Heart left ventricle (tissue), 16 donors: ENCODE data around the gene ERN1. TPM values are rescaled to one million over a fixed set of nuclear protein-coding genes. Genes with fewer than 3 reads are reported as not detected.

Source experiments
- ATAC-seq, 4 donors: fragments of 200-7000 bp; cut with Tn5 transposase; one replicate each; pipeline ENCODE4 v1.9.1; 2020 to 2022; ENCODE audit warnings: moderate library complexity in 4 of 4, mild to moderate bottlenecking in 3 of 4, moderate number of reproducible peaks in 1 of 4
- DNase-seq, 5 donors: peaks; one replicate each; pipeline ENCODE4 v3.0.0-alpha.2; 2020
- H3K27ac ChIP-seq, 12 donors: fragments of 200-600 bp; sonication (generic) in 4 of 12; one replicate each; pipeline versions ENCODE4 v1.5.0 to v1.8.0; 2016 to 2022; ENCODE audit warnings: mild to moderate bottlenecking in 2 of 12
- H3K27me3 ChIP-seq, 9 donors: fragments of 200-600 bp; sonication (generic) in 2 of 9; one replicate each; pipeline versions ENCODE4 v1.5.1 to v1.8.0; 2016 to 2022; ENCODE audit warnings: mild to moderate bottlenecking in 3 of 9
- H3K36me3 ChIP-seq, 9 donors: fragments of 200-600 bp; sonication (generic) in 2 of 9; one replicate each; pipeline versions ENCODE4 v1.5.0 to v1.8.0; 2018 to 2022; ENCODE audit warnings: mild to moderate bottlenecking in 2 of 9
- H3K4me1 ChIP-seq, 12 donors: fragments of 200-600 bp; sonication (generic) in 4 of 12; one replicate each; pipeline versions ENCODE4 v1.5.0 to v1.8.0; 2016 to 2022; ENCODE audit warnings: mild to moderate bottlenecking in 3 of 12
- H3K4me3 ChIP-seq, 12 donors: fragments of 200-600 bp; sonication (generic) in 4 of 12; one replicate each; pipeline versions ENCODE4 v1.5.0 to v1.8.0; 2017 to 2022; ENCODE audit warnings: mild to moderate bottlenecking in 9 of 12, moderate library complexity in 4 of 12
- H3K9me3 ChIP-seq, 12 donors: fragments of 200-600 bp; sonication (generic) in 4 of 12; one replicate each; pipeline versions ENCODE4 v1.5.0 to v1.8.0; 2016 to 2022; ENCODE audit warnings: mild to moderate bottlenecking in 1 of 12
- POLR2A ChIP-seq, 2 donors: fragments of 450-650 bp; IDR thresholded peaks; one replicate each; pipeline ENCODE4 v1.6.1; 2017; ENCODE audit warnings: antibody characterized with exemption in 2 of 2, mild to moderate bottlenecking in 2 of 2, moderate library complexity in 2 of 2
- WGBS, 4 donors: extraction: QIAGEN DNeasy Blood & Tissue Kit in 2 of 4; methylation state at CpG; one replicate each; pipeline versions ENCODE4 v1.1.5 to v1.1.7; 2013 to 2018; 5-methylcytosine and 5-hydroxymethylcytosine counted together
- intact Hi-C, 10 donors: fragments of 100-400 bp; cut with DNase I; formaldehyde crosslinking; loops; one replicate each; pipeline versions ENCODE4 v1.11.1 to v1.14.2; 2022
- polyA plus RNA-seq, 2 donors: library from polyadenylated mRNA; stranded (reverse); fragments of 200-250 nt; gene quantifications; one replicate each; pipeline ENCODE4 v1.2.3, GENCODE V29; 2013
- total RNA-seq, 9 donors: library from RNA; depleted of rRNA in 2 of 9; stranded (reverse); fragments of >200 nt in 2 of 9; fragmentation: NEBNext Ultra II Directional in 3 of 9; extraction: Animal tissue kit (Norgen Biotek cat#: 25700) in 3 of 9; gene quantifications; one replicate each; pipeline versions ENCODE4 v1.1.0 to v1.2.4, GENCODE V29; 2016 to 2023
- TF ChIP-seq, protein P1 (sequence below), 12 donors: fragments of 200-600 bp; sonication (generic) in 4 of 12; IDR thresholded peaks; one replicate each; pipeline versions ENCODE4 v1.5.0 to v1.8.0; 2018 to 2022; ENCODE audit warnings: antibody characterized with exemption in 12 of 12, mild to moderate bottlenecking in 5 of 12
- donor health status: ischemic (EF 13 %, LVEDD 7.1; RV severe dilation, severe dysfunction).
- donor health status: healthy with polysubstance abuse.
- donor health status: DM: no; HTN: yes; CAD: no.
- donor health status: DM: no; HTN: no; CAD: no.
- donor health status: ischemic (EF 25% LVEDD 6.9; RV normal size, moderate dysfunction).
- donor health status: ischemic (EF 25% LVEDD 5.7; RV mildly dilated, moderate dysfunction).
- donor health status: healthy.
- donor health status: DM: yes; HTN: yes; CAD: no.
- donor health status: ischemic (EF 35%, LVEDD 5.7; RV mildly dilated, moderate dysfunction).
- donor health status: nonischemic (EF 11% LVEDD 7.7; RV severe dilation, severe dysfunction).
- donor health status: DM: yes; HTN: yes; CAD: no.
- donor health status: PGD.
- donor health status: ischemic (EF 29% LVEDD 5.4; RV normal size, mild dysfunction).
- donor health status: nonischemic (EF 23%, LVEDD 6.1; RV moderate dilation, normal function).

The ERN1 gene
- total and polyA plus RNA-seq, 11 donors: 1.5 to 18.7 (median 7.4) TPM

DNA sequence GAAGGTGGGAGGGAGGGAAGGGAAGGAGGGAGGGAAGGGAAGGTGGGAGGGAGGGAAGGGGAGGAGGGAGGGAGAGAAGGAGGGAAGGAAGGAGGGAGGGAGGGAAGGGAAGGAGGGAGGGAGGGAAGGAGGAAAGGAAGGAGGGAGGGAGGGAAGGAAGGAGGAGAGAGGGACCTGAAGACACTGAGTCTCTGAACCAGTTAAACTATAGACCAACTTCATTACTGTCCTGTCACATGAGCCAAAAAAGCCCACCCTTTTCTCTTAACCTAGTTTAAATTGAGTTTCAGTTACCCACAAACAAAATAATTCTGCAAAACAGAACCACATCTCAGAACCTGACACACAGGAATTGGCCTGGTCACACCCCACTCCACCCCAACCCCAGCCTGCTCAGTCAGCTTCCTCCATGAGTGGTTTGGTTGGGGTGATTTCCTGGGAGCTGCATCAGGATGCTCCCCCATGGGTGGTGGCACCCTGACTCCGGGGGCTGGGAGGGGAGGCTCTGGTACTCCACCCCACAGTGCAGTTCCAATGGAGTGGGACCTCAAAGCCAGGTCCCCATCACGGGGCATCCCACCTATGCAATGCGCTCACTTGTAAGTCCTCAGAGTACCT, 136.5 kb downstream of the ERN1 start:
- peaks cover 0 to 37% (median 20%) of the 10 kb centered on the region in 12 donors for H3K4me1 ChIP-seq
- DNase-seq (peak in 1 of 5 donors; percentile 34), ATAC-seq (no peak)
- H3K4me3 ChIP-seq: no peak overlapping the region
- WGBS, 4 donors: 62 to 85% (median 76%) methylated on average over 3 of the region's 3 CpGs
- intact Hi-C loops: no loop called here
- TF ChIP-seq POLR2A (IDR thresholded peaks at IDR 0.05): no peak
- TF ChIP-seq, protein P1, sequence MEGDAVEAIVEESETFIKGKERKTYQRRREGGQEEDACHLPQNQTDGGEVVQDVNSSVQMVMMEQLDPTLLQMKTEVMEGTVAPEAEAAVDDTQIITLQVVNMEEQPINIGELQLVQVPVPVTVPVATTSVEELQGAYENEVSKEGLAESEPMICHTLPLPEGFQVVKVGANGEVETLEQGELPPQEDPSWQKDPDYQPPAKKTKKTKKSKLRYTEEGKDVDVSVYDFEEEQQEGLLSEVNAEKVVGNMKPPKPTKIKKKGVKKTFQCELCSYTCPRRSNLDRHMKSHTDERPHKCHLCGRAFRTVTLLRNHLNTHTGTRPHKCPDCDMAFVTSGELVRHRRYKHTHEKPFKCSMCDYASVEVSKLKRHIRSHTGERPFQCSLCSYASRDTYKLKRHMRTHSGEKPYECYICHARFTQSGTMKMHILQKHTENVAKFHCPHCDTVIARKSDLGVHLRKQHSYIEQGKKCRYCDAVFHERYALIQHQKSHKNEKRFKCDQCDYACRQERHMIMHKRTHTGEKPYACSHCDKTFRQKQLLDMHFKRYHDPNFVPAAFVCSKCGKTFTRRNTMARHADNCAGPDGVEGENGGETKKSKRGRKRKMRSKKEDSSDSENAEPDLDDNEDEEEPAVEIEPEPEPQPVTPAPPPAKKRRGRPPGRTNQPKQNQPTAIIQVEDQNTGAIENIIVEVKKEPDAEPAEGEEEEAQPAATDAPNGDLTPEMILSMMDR (IDR thresholded peaks at IDR 0.05): no peak
- H3K36me3 ChIP-seq: no peaks in the 10 kb centered on the region
- no peaks in the 10 kb centered on the region for H3K9me3 ChIP-seq
- H3K27me3 ChIP-seq: peaks cover 0 to 37% (median 13%) of the 10 kb centered on the region in 9 donors
- H3K27ac ChIP-seq: no peak overlapping the region

DNA sequence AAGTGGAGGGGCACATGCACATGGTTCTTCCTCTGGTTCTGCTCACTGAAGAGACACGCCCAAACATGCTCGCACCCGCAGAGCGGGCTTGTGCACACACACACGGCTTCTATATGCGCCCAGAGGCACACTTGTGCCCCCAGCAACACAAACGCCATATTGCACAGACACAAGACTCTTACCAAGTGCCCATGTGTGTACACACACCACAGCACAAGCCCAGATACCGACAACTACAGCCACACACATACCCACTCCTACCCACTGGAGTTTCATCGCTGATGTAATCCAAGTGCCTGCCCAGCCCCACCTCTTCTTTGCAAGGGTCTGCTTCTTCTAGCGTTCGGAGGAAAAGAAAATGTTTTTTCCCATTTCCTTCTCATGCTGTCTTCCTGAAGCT, 138.3 kb downstream of the ERN1 start:
- WGBS, 4 donors: 85 to 88% (median 86%) methylated on average over 9 to 11 of the region's 11 CpGs
- Histone ChIP-seq H3K4me3 (no peak overlapping the region), H3K9me3 (no peaks in the 10 kb centered on the region), H3K27me3 (peaks cover 0 to 20% (median 0%) of the 10 kb centered on the region in 9 donors), H3K36me3 (no peaks in the 10 kb centered on the region), H3K27ac (no peak overlapping the region), H3K4me1 (peaks cover 0 to 32% (median 15%) of the 10 kb centered on the region in 12 donors)
- DNase-seq (peak in 1 of 5 donors; percentile 26), ATAC-seq (no peak)
- intact Hi-C loops: loop anchor here in 4 of 10 donors (2.0 kb wide), 1 partner anchor 73 kb away; the partner anchor contains the start of gene GH1 (in 4 of the 4)
- TF ChIP-seq, protein P1 (IDR thresholded peaks at IDR 0.05): no peak
- no peak for TF ChIP-seq POLR2A (IDR thresholded peaks at IDR 0.05)

DNA sequence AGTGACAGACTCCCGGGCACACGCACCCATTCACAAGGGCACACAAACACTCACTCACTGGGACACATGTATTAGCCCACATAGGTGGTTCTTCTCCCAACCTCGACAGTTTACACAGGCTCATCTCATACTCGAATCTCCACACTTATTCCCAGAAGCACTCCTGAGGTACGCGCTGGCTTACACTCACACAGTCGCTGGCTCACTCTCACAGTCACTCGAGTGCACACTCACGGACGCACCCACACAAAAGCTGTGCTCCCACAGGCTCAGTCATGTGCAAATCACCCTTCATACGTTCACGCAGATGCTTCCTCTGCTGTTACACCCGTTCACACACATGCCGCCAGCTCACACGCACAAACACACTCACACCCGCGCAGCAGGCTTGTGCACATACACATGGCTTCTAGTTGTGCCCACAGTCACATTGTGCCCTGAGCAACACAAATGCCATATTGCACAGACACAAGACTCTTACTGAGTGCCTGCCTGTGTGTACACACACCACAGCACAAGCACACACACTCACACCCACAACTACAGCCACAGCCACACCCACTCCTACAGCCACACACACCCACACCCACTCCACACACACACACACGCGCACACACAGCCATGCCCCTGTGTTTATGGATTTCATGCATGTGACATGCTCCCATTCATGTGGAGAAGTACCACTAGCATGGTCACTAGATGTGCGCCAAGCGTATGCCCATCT, 140.2 kb downstream of the ERN1 start:
- peak overlapping the region in 1 of 12 donors; percentile 38 for H3K27ac ChIP-seq
- H3K27me3 ChIP-seq: peaks cover 0 to 20% (median 0%) of the 10 kb centered on the region in 9 donors
- peak in 1 of 5 donors; percentile 25 for DNase-seq
- ATAC-seq: no peak
- H3K9me3 ChIP-seq: no peaks in the 10 kb centered on the region
- H3K36me3 ChIP-seq: no peaks in the 10 kb centered on the region
- 86 to 91% (median 89%) methylated on average over 21 of the region's 21 CpGs for WGBS, 4 donors
- H3K4me3 ChIP-seq: no peak overlapping the region
- peaks cover under 1 to 46% (median 26%) of the 10 kb centered on the region in 12 donors for H3K4me1 ChIP-seq
- TF ChIP-seq, protein P1 (IDR thresholded peaks at IDR 0.05): no peak
- TF ChIP-seq POLR2A (IDR thresholded peaks at IDR 0.05): no peak
- intact Hi-C loops: loop anchor here in 9 of 10 donors (2.0 to 10.0 kb wide), 6 partner anchors 37 to 72 kb away; partner anchors contain the start of gene GH1 (in 6 of the 9)

Other genes starting within 250 kb of the ERN1 start
- not detected for gene GH2, start 248.2 kb downstream of the ERN1 start, total RNA-seq
- not detected for gene GH2, start 248.2 kb downstream of the ERN1 start, polyA plus RNA-seq
- gene CSH1, start 233.6 kb downstream of the ERN1 start, total RNA-seq: not detected
- not detected for gene CSH1, start 233.6 kb downstream of the ERN1 start, polyA plus RNA-seq
- gene CSHL1, start 218.9 kb downstream of the ERN1 start, total RNA-seq: not detected
- not detected for gene CSHL1, start 218.9 kb downstream of the ERN1 start, polyA plus RNA-seq
- not detected for gene GH1, start 211.3 kb downstream of the ERN1 start, total RNA-seq
- not detected for gene GH1, start 211.3 kb downstream of the ERN1 start, polyA plus RNA-seq
- gene CD79B, start 197.8 kb downstream of the ERN1 start, total RNA-seq: 10 to 100 TPM in 2 of 9 donors, 1 to 10 TPM in 7; 2.2 to 16.2 (median 4.3) TPM
- gene CD79B, start 197.8 kb downstream of the ERN1 start, polyA plus RNA-seq: 1 to 10 TPM; 5.1 to 6.3 TPM
- gene SCN4A, start 157.2 kb downstream of the ERN1 start, total RNA-seq: 1 to 10 TPM in 4 of 9 donors, under 1 TPM in 5; 0.37 to 2.1 (median 0.67) TPM
- 1 to 10 TPM in 1 of 2 donors, under 1 TPM in 1; 0.33 to 1.8 TPM for gene SCN4A, start 157.2 kb downstream of the ERN1 start, polyA plus RNA-seq
- 1 to 10 TPM in 1 of 9 donors, under 1 TPM in 5, not detected in 3; 0.15 to 1.8 (median 0.34) TPM for gene PRR29, start 131.8 kb downstream of the ERN1 start, total RNA-seq
- under 1 TPM; 0.15 to 0.19 TPM for gene PRR29, start 131.8 kb downstream of the ERN1 start, polyA plus RNA-seq
- gene ICAM2, start 109.5 kb downstream of the ERN1 start, total RNA-seq: 100 to 1,000 TPM in 2 of 9 donors, 10 to 100 TPM in 7; 24.4 to 262 (median 33.0) TPM
- gene ICAM2, start 109.5 kb downstream of the ERN1 start, polyA plus RNA-seq: 10 to 100 TPM; 61.0 to 64.1 TPM
- gene TEX2, start 133.1 kb upstream of the ERN1 start, total RNA-seq: 10 to 100 TPM; 42.2 to 55.8 (median 51.1) TPM
- 10 to 100 TPM; 16.8 to 49.1 TPM for gene TEX2, start 133.1 kb upstream of the ERN1 start, polyA plus RNA-seq